B cell (primary cell): ENCODE data around the gene ABHD6. TPM values are rescaled to one million over a fixed set of nuclear protein-coding genes. Genes with fewer than 3 reads are reported as not detected.

Source experiments
- ATAC-seq: fragments of 200-7000 bp; cut with Tn5 transposase; one replicate; pipeline ENCODE4 v1.10.0; 2021; ENCODE audit warnings: low read depth, mild to moderate bottlenecking, moderate number of reproducible peaks, moderate library complexity
- CTCF ChIA-PET: fragments of 350-600 bp; sonication (Branson Sonifier 250); formaldehyde crosslinking; loops from one replicate; lab custom pipeline; 2021; ENCODE audit warnings: antibody characterized with exemption, inconsistent platforms; lab: Charles Lee
- POLR2A ChIA-PET: fragments of 350-600 bp; sonication (Branson Sonifier 250); formaldehyde crosslinking; loops from one replicate; lab custom pipeline; 2021; ENCODE audit warnings: antibody characterized with exemption; lab: Charles Lee
- DNase-seq: peaks from one replicate; pipeline ENCODE4 v3.0.0; 2013
- H2AFZ ChIP-seq: 2 replicates; pipeline ENCODE4 v1.6.1; 2012; ENCODE audit warnings: mild to moderate bottlenecking, low read depth, low read length; ENCODE audit not compliant: insufficient read depth, poor library complexity, severe bottlenecking
- H3K27ac ChIP-seq, 2 donors: 1 replicate in 1 of 2; 2 replicates in 1 of 2; pipeline ENCODE4 v1.5.1; 2012 to 2013; ENCODE audit warnings: low read length in 2 of 2, mild to moderate bottlenecking in 2 of 2, moderate library complexity in 1 of 2
- H3K27me3 ChIP-seq, 4 experiments: fragments of 200-600 bp in 1 of 4; sonication (generic) in 1 of 4; replicated peaks in 1 of 4; 1 replicate in 2 of 4; 2 replicates in 2 of 4; pipeline versions ENCODE4 v1.6.1 to v1.7.0; 2013 to 2016; ENCODE audit warnings: low read length in 3 of 4, mild to moderate bottlenecking in 2 of 4, mixed read lengths in 1 of 4, moderate library complexity in 1 of 4; ENCODE audit not compliant: insufficient read depth in 4 of 4, control insufficient read depth in 3 of 4; ENCODE audit errors: control extremely low read depth in 1 of 4
- H3K36me3 ChIP-seq, 2 experiments: replicated peaks in 1 of 2; 1 replicate in 1 of 2; 2 replicates in 1 of 2; pipeline versions ENCODE4 v1.6.1 to v1.7.1; 2013; ENCODE audit warnings: low read length in 1 of 2; ENCODE audit not compliant: insufficient read depth in 2 of 2, control insufficient read depth in 1 of 2; ENCODE audit errors: control extremely low read depth in 1 of 2, extremely low read depth in 1 of 2
- H3K4me1 ChIP-seq, 2 donors: fragments of 200-600 bp in 1 of 2; sonication (generic) in 1 of 2; 1 replicate in 1 of 2; 2 replicates in 1 of 2; pipeline versions ENCODE4 v1.5.1 to v1.6.1; 2013 to 2017; ENCODE audit warnings: low read length in 2 of 2; ENCODE audit not compliant: control insufficient read depth in 2 of 2, insufficient read depth in 2 of 2
- H3K4me2 ChIP-seq: replicated peaks from 2 replicates; pipeline ENCODE3; 2012; ENCODE audit warnings: mild to moderate bottlenecking, low read depth, low read length; ENCODE audit not compliant: poor library complexity, severe bottlenecking
- H3K4me3 ChIP-seq, 5 experiments: fragments of 200-600 bp in 1 of 5; sonication (generic) in 1 of 5; 1 replicate in 3 of 5; 2 replicates in 2 of 5; pipeline versions ENCODE4 v1.5.1 to v1.7.0; 2011 to 2016; ENCODE audit warnings: low read length in 4 of 5, mild to moderate bottlenecking in 4 of 5, low read depth in 2 of 5, control low read depth in 1 of 5, moderate library complexity in 1 of 5; ENCODE audit not compliant: insufficient read depth in 1 of 5; ENCODE audit errors: control extremely low read depth in 1 of 5, extremely low read depth in 1 of 5
- H3K79me2 ChIP-seq: fragments of 200-600 bp; sonication (generic); one replicate; pipeline ENCODE4 v1.6.0; 2016; ENCODE audit warnings: low read length; ENCODE audit not compliant: control insufficient read depth, insufficient read depth
- H3K9ac ChIP-seq: fragments of 200-600 bp; sonication (generic); 2 replicates; pipeline ENCODE4 v1.6.1; 2017; ENCODE audit warnings: mild to moderate bottlenecking, low read length, moderate library complexity
- H3K9me3 ChIP-seq, 3 donors: one replicate each; pipeline versions ENCODE4 v1.6.1 to v1.7.1; 2013; ENCODE audit warnings: low read length in 2 of 3; ENCODE audit not compliant: control insufficient read depth in 2 of 3, insufficient read depth in 1 of 3; ENCODE audit errors: control extremely low read depth in 1 of 3
- H4K20me1 ChIP-seq: 2 replicates; pipeline ENCODE4 v1.6.0; 2012; ENCODE audit warnings: mild to moderate bottlenecking, low read length; ENCODE audit not compliant: insufficient read depth, control insufficient read depth, poor library complexity, severe bottlenecking
- H3K27ac Mint-ChIP-seq: one replicate; pipeline ENCODE4 v1.8.0; 2021; ENCODE audit warnings: mixed read lengths
- H3K27me3 Mint-ChIP-seq: one replicate; pipeline ENCODE4 v1.8.0; 2021; ENCODE audit warnings: mixed read lengths
- H3K4me1 Mint-ChIP-seq: one replicate; pipeline ENCODE4 v1.8.0; 2021; ENCODE audit warnings: mixed read lengths
- H3K4me3 Mint-ChIP-seq: one replicate; pipeline ENCODE4 v1.8.0; 2021; ENCODE audit warnings: mixed read lengths
- H3K9me3 Mint-ChIP-seq: one replicate; pipeline ENCODE4 v1.8.0; 2022; ENCODE audit warnings: mixed read lengths; ENCODE audit not compliant: insufficient read depth
- EZH2 ChIP-seq: IDR thresholded peaks from 2 replicates; pipeline ENCODE4 v1.6.1; 2012; ENCODE audit warnings: borderline replicate concordance, low read depth, mild to moderate bottlenecking, moderate library complexity, low read length; ENCODE audit not compliant: insufficient read depth, poor library complexity, severe bottlenecking
- WGBS: methylation state at CpG from one replicate; pipeline ENCODE4 v1.1.5; 2013; ENCODE audit warnings: missing lambda C conversion rate; ENCODE audit not compliant: insufficient coverage; 5-methylcytosine and 5-hydroxymethylcytosine counted together
- intact Hi-C: fragments of 100-400 bp; cut with micrococcal nuclease; formaldehyde crosslinking; loops from one replicate; pipeline ENCODE4 v1.10.0; 2022
- polyA plus RNA-seq: library from polyadenylated mRNA; depleted of rRNA; stranded (reverse); fragments of >200 nt; gene quantifications from 2 replicates; pipeline ENCODE4 v1.2.3, GENCODE V29; 2012
- total RNA-seq, 2 donors: library from RNA; stranded (reverse); fragments of 120-200 nt in 1 of 2; gene quantifications; 1 replicate in 1 of 2; 2 replicates in 1 of 2; pipeline versions ENCODE4 v1.2.3 to v1.2.4, GENCODE V29; 2013 to 2022
- TF ChIP-seq, protein P1 (sequence below): fragments of 200-600 bp; IDR thresholded peaks from one replicate; pipeline ENCODE4 v1.8.0; 2022; ENCODE audit warnings: antibody characterized with exemption, mild to moderate bottlenecking

ABHD6 gene
- total and polyA plus RNA-seq, 2 donors (not counting 1 experiment from before 2014, with no cell fraction given), result 4.5 to 24.2 TPM

DNA sequence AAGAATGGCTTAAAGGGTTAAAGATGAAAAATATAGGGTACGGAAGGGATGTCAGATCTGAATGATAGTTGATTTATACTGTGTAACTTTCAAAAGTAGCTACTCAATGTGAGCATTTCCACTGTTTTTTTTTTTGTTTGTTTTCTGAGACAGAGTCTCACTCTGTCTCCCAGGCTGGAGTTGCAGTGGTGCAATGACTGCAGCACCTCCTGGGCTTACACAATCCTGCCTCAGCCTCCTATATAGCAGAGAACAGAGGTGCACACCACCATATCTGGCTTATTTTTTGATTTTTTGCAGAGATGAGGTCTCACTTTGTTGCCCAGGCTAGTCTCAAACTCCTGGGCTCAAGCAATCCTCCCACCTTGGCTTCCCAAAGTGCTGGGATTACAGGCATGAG lies 85.2 kb downstream of the ABHD6 start:
- ATAC-seq, result no peak
- peaks cover 21 to 29% of the 10 kb centered on the region in 2 donors for H3K4me1 ChIP-seq
- CTCF ChIA-PET, result interaction anchor here (0.6 to 9.0 kb wide), 9 partner anchors 10 to 1098 kb away, joined by 3 to 89 read pairs (median 16); partner anchors contain the start of genes HTD2, PXK and RPP14
- no peak overlapping the region for H2AFZ ChIP-seq
- H3K27ac Mint-ChIP-seq, result peak overlapping the region; percentile 50
- no peak for DNase-seq
- H3K9me3 ChIP-seq, result no peaks in the 10 kb centered on the region
- TF ChIP-seq, protein P1, sequence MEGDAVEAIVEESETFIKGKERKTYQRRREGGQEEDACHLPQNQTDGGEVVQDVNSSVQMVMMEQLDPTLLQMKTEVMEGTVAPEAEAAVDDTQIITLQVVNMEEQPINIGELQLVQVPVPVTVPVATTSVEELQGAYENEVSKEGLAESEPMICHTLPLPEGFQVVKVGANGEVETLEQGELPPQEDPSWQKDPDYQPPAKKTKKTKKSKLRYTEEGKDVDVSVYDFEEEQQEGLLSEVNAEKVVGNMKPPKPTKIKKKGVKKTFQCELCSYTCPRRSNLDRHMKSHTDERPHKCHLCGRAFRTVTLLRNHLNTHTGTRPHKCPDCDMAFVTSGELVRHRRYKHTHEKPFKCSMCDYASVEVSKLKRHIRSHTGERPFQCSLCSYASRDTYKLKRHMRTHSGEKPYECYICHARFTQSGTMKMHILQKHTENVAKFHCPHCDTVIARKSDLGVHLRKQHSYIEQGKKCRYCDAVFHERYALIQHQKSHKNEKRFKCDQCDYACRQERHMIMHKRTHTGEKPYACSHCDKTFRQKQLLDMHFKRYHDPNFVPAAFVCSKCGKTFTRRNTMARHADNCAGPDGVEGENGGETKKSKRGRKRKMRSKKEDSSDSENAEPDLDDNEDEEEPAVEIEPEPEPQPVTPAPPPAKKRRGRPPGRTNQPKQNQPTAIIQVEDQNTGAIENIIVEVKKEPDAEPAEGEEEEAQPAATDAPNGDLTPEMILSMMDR, result no peak
- TF ChIP-seq EZH2, result no peak
- H3K4me3 Mint-ChIP-seq, result no peak overlapping the region
- H3K9me3 Mint-ChIP-seq, result no peaks in the 10 kb centered on the region
- intact Hi-C loops, result loop anchor here (5.0 kb wide), 3 partner anchors 35 to 310 kb away; partner anchors contain the start of gene PDHB
- no peak overlapping the region for H3K27ac ChIP-seq
- POLR2A ChIA-PET, result interaction anchor here (0.9 kb wide), 1 partner anchor 92 kb away, joined by 3 read pairs; no protein-coding TSS in a partner anchor
- WGBS, result no CpG with 5 or more reads among the region's 1 CpG
- H3K4me1 Mint-ChIP-seq, result peaks cover 38% of the 10 kb centered on the region
- H3K36me3 ChIP-seq, result peaks cover 0 to 12% of the 10 kb centered on the region in 2 experiments
- no peak overlapping the region for H3K4me3 ChIP-seq
- H4K20me1 ChIP-seq, result no peaks in the 10 kb centered on the region
- H3K4me2 ChIP-seq, result no peak overlapping the region
- H3K79me2 ChIP-seq, result peaks cover 17% of the 10 kb centered on the region
- H3K9ac ChIP-seq, result no peak overlapping the region
- no peaks in the 10 kb centered on the region for H3K27me3 ChIP-seq
- H3K27me3 Mint-ChIP-seq, result no peaks in the 10 kb centered on the region
